PC-3 (cell line): ENCODE data around the gene SPCS3.

ENCODE experiments used
- EZH2 ChIP-seq: fragments of 300-600 bp; sonication (generic); IDR thresholded peaks from one replicate; pipeline ENCODE4 v1.6.1; 2017; ENCODE audit warnings: antibody characterized with exemption, mild to moderate bottlenecking, low read length; ENCODE audit not compliant: unreplicated experiment
- TF ChIP-seq, protein P1 (sequence below): fragments of 300-600 bp; sonication (generic); conservative IDR thresholded peaks from 2 replicates; pipeline ENCODE4 v1.5.1; 2017; ENCODE audit warnings: antibody characterized with exemption, low read depth, mild to moderate bottlenecking, low read length

DNA sequence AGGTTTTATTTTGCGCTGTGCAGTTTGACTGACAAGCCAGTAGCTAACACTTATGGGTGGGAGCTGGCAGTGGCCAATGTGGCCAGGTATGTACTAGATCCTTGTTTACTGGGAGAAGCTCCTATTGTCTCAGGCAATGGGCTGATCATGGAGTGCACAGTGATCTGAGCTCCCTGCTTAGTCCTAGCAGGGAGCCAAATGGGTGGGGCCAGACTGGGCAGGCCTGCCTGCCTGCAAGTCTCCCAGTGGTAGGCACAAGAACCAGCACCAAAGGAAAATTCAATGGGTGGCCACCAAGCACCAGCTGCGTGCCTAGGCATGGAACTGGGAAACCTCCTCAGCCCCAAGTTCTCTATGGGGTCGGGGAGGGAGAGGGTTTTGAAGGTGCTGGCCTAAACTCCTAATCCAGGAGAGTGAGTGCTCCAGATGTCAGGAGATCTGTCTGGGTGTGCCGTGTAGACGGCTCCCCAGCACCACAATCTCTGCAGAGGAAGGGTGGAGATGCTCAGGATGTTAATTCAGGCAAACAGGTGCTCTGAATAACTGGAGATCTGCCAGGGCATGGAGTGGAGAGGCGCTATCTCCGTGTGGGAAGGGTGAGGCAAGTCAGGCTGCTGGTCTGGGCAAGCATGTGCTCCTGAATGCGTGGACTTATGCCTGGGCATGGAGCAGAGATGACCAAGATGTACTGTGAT, 48.2 kb downstream of the SPCS3 start:
- TF ChIP-seq, protein P1, sequence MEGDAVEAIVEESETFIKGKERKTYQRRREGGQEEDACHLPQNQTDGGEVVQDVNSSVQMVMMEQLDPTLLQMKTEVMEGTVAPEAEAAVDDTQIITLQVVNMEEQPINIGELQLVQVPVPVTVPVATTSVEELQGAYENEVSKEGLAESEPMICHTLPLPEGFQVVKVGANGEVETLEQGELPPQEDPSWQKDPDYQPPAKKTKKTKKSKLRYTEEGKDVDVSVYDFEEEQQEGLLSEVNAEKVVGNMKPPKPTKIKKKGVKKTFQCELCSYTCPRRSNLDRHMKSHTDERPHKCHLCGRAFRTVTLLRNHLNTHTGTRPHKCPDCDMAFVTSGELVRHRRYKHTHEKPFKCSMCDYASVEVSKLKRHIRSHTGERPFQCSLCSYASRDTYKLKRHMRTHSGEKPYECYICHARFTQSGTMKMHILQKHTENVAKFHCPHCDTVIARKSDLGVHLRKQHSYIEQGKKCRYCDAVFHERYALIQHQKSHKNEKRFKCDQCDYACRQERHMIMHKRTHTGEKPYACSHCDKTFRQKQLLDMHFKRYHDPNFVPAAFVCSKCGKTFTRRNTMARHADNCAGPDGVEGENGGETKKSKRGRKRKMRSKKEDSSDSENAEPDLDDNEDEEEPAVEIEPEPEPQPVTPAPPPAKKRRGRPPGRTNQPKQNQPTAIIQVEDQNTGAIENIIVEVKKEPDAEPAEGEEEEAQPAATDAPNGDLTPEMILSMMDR, result no peak
- no peak for TF ChIP-seq EZH2
